ENCODE data around the gene RPS16. TPM values are rescaled to one million over a fixed set of nuclear protein-coding genes. Genes with fewer than 3 reads are reported as not detected.

Gene RPS16
- total and polyA plus RNA-seq, 2 donors (not counting 1 experiment from before 2014, with no cell fraction given), result 3,910 to 6,448 TPM

- Histone ChIP-seq H3K4me2 (replicated peaks; ENCODE audit: low read depth, low read length, poor library complexity, severe bottlenecking) (no peak overlapping the region), H3K9ac (ENCODE audit: low read length) (no peak overlapping the region), H2AFZ (ENCODE audit: insufficient read depth, low read depth, low read length, poor library complexity, severe bottlenecking) (no peak overlapping the region), H3K27ac (ENCODE audit: low read length in 2 of 2) (no peak overlapping the region), H4K20me1 (ENCODE audit: control insufficient read depth, insufficient read depth, low read length, poor library complexity, severe bottlenecking) (peaks cover 13% of the 10 kb centered on the region), H3K4me3 (ENCODE audit: control extremely low read depth in 1 of 5, extremely low read depth in 1 of 5, insufficient read depth in 1 of 5, low read depth in 2 of 5, low read length in 4 of 5) (no peak overlapping the region), H3K36me3 (replicated peaks in 1 of 2; ENCODE audit: control extremely low read depth in 1 of 2, control insufficient read depth in 1 of 2, extremely low read depth in 1 of 2, insufficient read depth in 2 of 2, low read length in 1 of 2) (peaks cover 9 to 33% of the 10 kb centered on the region in 2 experiments), H3K79me2 (ENCODE audit: control insufficient read depth, insufficient read depth, low read length) (peaks cover 11% of the 10 kb centered on the region), H3K4me1 (ENCODE audit: control insufficient read depth in 2 of 2, insufficient read depth in 2 of 2, low read length in 2 of 2) (peaks cover 0 to 8% of the 10 kb centered on the region in 2 donors), H3K27me3 (replicated peaks in 1 of 4; ENCODE audit: control extremely low read depth in 1 of 4, control insufficient read depth in 3 of 4, insufficient read depth in 4 of 4, low read length in 3 of 4) (no peaks in the 10 kb centered on the region), H3K9me3 (ENCODE audit: control extremely low read depth in 1 of 3, control insufficient read depth in 2 of 3, insufficient read depth in 1 of 3, low read length in 2 of 3) (no peaks in the 10 kb centered on the region)
- TF ChIP-seq EZH2 (IDR thresholded peaks at IDR 0.05; ENCODE audit: borderline replicate concordance, insufficient read depth, low read depth, low read length, poor library complexity, severe bottlenecking) (no peak), CTCF (IDR thresholded peaks at IDR 0.05) (no peak)
- no peak for ATAC-seq (ENCODE audit: low read depth)
- peak overlapping the region; percentile 59 for H3K27ac Mint-ChIP-seq
- CTCF ChIA-PET, result interaction anchor here (1.1 to 3.3 kb wide), 3 partner anchors 9 to 31 kb away, joined by 3 to 14 read pairs (median 9); no protein-coding TSS in a partner anchor
- POLR2A ChIA-PET, result interaction anchor here (1.2 to 1.4 kb wide), 2 partner anchors 8 to 12 kb away, joined by 5 read pairs; no protein-coding TSS in a partner anchor
- no peaks in the 10 kb centered on the region for H3K9me3 Mint-ChIP-seq (ENCODE audit: insufficient read depth)
- H3K27me3 Mint-ChIP-seq, result no peaks in the 10 kb centered on the region
- H3K4me1 Mint-ChIP-seq, result peaks cover 16% of the 10 kb centered on the region
- DNase-seq, result no peak
- 62% methylated on average over 22 of the region's 23 CpGs for WGBS (ENCODE audit: insufficient coverage)
- intact Hi-C loops (cut with micrococcal nuclease), result no loop called here
- H3K4me3 Mint-ChIP-seq, result no peak overlapping the region
These were observed 7.3 kb downstream of the RPS16 start for GRCh38 chr19:39428283-39429112.

GRCh38 chr19:39427707-39428106 lies 8.0 kb downstream of the RPS16 start:
- Histone ChIP-seq H3K9ac (ENCODE audit: low read length) (no peak overlapping the region), H3K4me2 (replicated peaks; ENCODE audit: low read depth, low read length, poor library complexity, severe bottlenecking) (no peak overlapping the region), H3K36me3 (replicated peaks in 1 of 2; ENCODE audit: control extremely low read depth in 1 of 2, control insufficient read depth in 1 of 2, extremely low read depth in 1 of 2, insufficient read depth in 2 of 2, low read length in 1 of 2) (peaks cover 5 to 30% of the 10 kb centered on the region in 2 experiments), H3K79me2 (ENCODE audit: control insufficient read depth, insufficient read depth, low read length) (peaks cover 4% of the 10 kb centered on the region), H4K20me1 (ENCODE audit: control insufficient read depth, insufficient read depth, low read length, poor library complexity, severe bottlenecking) (peaks cover 5% of the 10 kb centered on the region), H3K27ac (ENCODE audit: low read length in 2 of 2) (no peak overlapping the region), H3K27me3 (replicated peaks in 1 of 4; ENCODE audit: control extremely low read depth in 1 of 4, control insufficient read depth in 3 of 4, insufficient read depth in 4 of 4, low read length in 3 of 4) (no peaks in the 10 kb centered on the region), H3K9me3 (ENCODE audit: control extremely low read depth in 1 of 3, control insufficient read depth in 2 of 3, insufficient read depth in 1 of 3, low read length in 2 of 3) (no peaks in the 10 kb centered on the region), H3K4me1 (ENCODE audit: control insufficient read depth in 2 of 2, insufficient read depth in 2 of 2, low read length in 2 of 2) (peaks cover 0 to 8% of the 10 kb centered on the region in 2 donors), H2AFZ (ENCODE audit: insufficient read depth, low read depth, low read length, poor library complexity, severe bottlenecking) (no peak overlapping the region), H3K4me3 (ENCODE audit: control extremely low read depth in 1 of 5, extremely low read depth in 1 of 5, insufficient read depth in 1 of 5, low read depth in 2 of 5, low read length in 4 of 5) (no peak overlapping the region)
- DNase-seq (no peak), ATAC-seq (ENCODE audit: low read depth) (no peak)
- Mint-ChIP-seq H3K9me3 (ENCODE audit: insufficient read depth) (no peaks in the 10 kb centered on the region), H3K4me1 (peaks cover 13% of the 10 kb centered on the region), H3K4me3 (no peak overlapping the region), H3K27me3 (no peaks in the 10 kb centered on the region), H3K27ac (no peak overlapping the region)
- intact Hi-C loops (cut with micrococcal nuclease), result no loop called here
- no peak for TF ChIP-seq CTCF (IDR thresholded peaks at IDR 0.05)
- no peak for TF ChIP-seq EZH2 (IDR thresholded peaks at IDR 0.05; ENCODE audit: borderline replicate concordance, insufficient read depth, low read depth, low read length, poor library complexity, severe bottlenecking)
- WGBS (ENCODE audit: insufficient coverage), result 96% methylated on average over 6 of the region's 11 CpGs
- POLR2A ChIA-PET, result interaction anchor here (0.8 to 1.2 kb wide), 3 partner anchors 11 to 24 kb away, joined by 3 to 5 read pairs (median 4); no protein-coding TSS in a partner anchor
- CTCF ChIA-PET, result interaction anchor here (2.3 to 3.3 kb wide), 2 partner anchors 8 to 30 kb away, joined by 9 to 14 read pairs; no protein-coding TSS in a partner anchor
